GM21737 (cell line): Measurements from ENCODE around the gene SIGLEC10.
"Not testable (repeated sequence)": the region's sequence is repeated elsewhere in the genome, so short reads cannot be mapped to it uniquely, and the experiment has no call there.

ENCODE experiments used
- ATAC-seq: cut with Tn5 transposase; IDR thresholded peaks from one replicate; pipeline ENCODE4 v1.9.1; 2021; ENCODE audit warnings: mild to moderate bottlenecking, moderate library complexity; ENCODE audit not compliant: unreplicated experiment

The SIGLEC10 gene

GRCh38 chr19:51440052-51440451 is 22.6 kb upstream of the SIGLEC10 start:
- ATAC-seq, result no peak

DNA sequence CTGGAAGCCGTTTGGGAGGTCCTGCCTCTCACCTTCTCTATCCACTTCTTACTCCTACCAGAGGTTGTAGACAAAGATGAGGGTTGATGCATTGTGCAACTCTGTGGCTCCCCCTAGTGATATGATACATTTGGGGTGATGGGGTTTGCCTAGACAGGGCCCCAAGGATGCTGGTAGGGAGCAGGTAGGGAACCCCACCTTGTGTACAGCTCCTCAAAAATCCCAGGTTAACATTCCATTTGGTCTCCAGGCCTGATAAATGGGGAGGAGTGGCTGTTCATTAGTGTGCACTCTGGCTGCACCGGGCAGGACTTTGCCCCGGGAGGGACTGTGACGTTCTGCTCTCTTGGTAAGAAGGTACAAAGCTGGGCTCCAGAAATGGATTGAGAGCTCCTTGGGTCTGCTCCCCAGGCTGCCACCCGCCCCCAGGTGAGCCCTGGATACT is 21.6 kb upstream of the SIGLEC10 start:
- no peak for ATAC-seq

DNA sequence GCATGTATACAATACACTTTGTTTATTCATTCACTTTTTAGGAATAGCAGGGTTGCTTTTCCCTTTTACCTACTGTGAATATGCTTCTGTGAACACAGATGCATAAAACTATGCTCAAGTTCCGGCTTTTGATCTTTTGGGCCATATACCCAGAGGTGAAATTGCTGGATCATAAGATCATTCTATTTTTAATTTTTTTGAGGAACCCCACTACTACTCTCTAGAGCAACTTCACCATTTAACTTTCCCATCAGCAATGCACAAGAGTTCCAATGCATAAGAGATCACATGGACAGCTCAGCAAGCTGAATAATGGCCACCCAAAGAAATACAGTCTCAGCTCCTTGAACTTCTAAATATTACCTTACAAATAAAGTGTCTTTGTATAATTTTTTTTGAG is 17.0 kb upstream of the SIGLEC10 start:
- ATAC-seq, result no peak

GRCh38 chr19:51433043-51433442 is 15.6 kb upstream of the SIGLEC10 start:
- no peak for ATAC-seq

DNA sequence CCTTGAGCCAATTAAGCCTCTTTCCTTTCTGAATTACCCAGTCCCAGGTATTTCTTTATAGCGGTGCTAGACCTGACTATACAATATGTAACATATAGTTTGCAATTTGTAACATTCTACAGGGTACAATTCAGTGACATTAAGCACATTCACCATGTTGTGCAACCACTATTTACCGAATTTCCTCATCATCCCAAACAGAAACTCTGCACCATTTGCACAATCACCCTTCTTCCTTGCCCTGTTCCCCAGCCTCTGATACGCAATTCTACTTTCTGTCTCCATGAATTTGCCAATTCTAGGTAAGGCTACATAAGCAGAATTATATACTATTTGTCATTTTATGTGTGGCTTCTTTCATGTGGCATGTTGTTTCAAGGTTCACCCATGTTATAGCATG is 13.7 kb upstream of the SIGLEC10 start:
- no peak for ATAC-seq

- ATAC-seq, result no peak
Observed at GRCh38 chr19:51430221-51430620, 12.8 kb upstream of the SIGLEC10 start.

DNA sequence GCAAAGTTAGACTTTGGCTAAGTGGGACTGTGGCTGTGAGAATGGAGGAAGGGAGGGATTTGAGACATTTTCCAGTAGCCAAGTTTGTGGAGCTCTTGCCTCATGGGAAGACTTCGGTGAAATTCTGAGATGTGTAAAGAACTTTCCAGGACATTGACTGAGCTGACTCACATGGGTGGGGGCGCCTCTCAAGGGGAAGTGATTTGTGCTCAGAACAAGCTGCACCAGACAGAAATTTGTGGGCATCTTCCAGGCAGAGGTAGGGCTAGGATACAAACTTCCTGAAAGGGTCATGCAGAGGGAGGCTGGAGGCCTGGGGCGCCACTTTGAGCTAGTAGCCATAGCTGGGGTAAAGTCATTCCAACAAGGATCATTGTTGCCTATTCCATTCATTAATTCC is 9.8 kb upstream of the SIGLEC10 start:
- no peak for ATAC-seq

- no peak for ATAC-seq
Observed at GRCh38 chr19:51422053-51422448, 4.6 kb upstream of the SIGLEC10 start.

DNA sequence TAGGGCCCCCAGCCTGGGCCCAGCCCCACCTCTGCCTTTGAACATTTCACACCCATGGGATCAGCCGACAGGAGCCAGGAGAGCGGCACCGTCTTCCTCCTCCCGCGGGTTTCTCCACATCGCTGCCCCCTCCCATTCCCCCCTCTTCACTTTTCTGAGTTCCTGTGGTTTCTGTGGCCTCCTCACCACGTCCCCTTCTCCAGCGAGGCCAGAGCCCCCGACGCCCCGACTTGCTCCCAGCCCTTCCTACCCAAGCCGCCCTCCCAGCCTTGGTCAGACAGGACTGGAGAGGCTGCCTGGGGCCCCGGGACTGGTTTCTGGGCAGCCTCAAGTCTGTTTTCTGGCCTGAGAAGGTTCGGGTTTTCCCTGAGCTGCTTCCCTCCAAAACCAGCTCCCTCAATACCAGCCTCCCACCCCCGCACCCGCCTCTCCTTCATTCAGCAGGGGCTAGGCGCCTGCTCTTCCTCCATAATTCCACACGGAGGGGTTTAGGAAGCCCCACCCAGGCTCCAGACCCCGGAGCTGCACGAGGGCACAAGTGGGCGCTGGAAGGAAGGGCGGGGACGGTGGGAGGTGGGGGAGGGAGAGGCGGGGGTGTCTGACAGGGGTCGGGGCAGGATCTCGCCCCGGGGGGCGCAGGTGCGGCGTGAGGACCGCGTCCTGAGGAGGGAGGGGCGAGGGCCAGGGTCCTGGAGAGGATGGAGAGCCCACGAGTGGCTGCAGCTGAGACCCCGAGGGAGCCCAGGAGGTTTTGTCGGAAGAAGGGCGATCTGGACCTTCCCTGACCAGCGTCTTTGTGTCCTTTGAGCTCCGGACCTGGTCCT is 4.0 kb upstream of the SIGLEC10 start:
- ATAC-seq, result no peak

DNA sequence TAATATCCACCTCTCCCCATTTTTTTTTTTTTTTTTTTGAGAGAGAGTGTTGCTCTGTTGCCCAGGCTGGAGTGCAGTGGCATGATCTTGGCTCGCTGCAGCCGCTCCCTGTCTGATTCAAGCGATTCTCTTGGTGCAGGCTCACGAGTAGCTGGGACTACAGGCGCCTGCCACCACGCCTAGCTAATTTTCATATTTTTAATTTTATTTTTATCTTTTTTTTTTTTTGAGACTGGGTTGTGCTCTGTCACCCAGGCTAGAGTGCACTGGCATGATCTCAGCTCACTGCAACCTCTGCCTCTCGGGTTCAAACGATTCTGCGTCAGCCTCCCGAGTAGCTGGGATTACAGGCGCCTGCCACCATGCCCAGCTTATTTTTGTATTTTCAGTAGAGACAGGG is 3.1 kb upstream of the SIGLEC10 start:
- ATAC-seq, result not testable (repeated sequence)

GRCh38 chr19:51418707-51419106 is 1.3 kb upstream of the SIGLEC10 start:
- ATAC-seq, result no peak

GRCh38 chr19:51417810-51418157 is 342 bp upstream of the SIGLEC10 start:
- peak; percentile 31 for ATAC-seq

- not testable (repeated sequence) for ATAC-seq
Observed at GRCh38 chr19:51416422-51416821, 1.0 kb downstream of the SIGLEC10 start.

GRCh38 chr19:51415187-51415586 is 2.3 kb downstream of the SIGLEC10 start:
- no peak for ATAC-seq

- no peak for ATAC-seq
Observed at GRCh38 chr19:51410950-51411748, 6.3 kb downstream of the SIGLEC10 start.

DNA sequence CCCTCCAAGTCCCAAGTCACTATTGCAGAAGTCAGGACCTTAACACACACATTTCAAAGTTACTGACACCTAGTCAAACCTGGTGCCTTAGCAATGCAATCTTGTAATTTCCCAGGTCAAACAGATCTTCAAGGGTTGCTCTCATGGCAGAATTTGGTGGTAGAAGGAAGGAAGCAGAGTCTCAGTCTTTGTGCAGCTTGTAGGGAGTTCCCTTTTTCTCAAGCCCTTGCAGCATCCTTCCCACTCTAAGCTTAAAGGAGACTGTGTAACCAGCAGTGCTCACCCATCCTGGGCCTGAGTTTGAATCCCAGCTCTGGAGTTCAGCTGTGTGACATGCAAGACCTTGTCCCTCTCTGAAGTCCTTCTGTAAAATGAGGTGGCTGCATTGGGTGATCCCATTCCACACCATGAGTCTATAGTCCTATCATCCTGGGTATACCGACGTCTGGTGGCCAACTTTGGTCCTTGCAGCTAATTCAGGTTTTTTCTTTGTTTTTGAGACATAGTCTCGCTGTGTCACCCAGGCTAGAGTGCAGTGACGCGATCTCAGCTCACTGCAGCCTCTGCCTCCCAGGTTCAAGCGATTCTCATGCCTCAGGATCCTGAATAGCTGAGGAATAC is 9.8 kb downstream of the SIGLEC10 start:
- no peak for ATAC-seq

DNA sequence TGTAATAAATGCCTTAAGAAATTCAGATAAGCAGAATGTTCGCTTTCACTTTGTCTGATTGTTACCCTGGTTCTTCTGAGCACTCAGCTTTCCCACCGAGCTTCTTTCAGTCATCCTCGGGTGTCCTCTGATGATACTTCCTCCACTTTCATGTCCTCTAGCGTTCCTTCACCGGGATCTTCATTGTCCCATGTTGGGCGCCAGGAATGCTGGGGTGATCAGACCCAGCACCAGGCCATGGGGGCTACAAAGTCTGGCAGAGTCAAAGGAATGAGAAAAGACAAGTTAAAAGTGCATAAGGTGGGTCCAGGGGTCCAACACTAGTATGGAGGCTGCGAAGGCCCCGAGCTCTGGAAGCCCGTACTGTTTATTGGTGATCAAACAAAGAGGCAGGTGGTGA is 15.3 kb downstream of the SIGLEC10 start:
- no peak for ATAC-seq

DNA sequence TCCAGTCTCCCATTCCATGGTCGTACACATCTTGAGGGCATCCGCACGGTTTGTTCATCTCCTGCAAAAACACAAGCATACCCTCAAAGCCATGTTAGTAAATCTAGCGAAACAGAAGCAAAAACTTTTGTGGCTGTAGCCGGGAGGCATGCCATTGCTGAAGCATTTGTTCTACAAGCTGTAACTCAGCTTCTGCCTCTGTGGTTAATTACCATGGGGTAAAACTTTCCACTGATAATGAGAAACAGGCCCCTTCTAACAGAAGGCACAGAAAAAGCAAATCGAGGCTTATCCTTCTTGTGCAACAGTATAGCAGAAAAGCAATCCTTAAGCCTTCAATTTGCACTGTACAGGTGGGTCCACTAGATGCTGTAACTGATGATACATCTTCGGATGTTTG is 17.5 kb downstream of the SIGLEC10 start:
- not testable (repeated sequence) for ATAC-seq

DNA sequence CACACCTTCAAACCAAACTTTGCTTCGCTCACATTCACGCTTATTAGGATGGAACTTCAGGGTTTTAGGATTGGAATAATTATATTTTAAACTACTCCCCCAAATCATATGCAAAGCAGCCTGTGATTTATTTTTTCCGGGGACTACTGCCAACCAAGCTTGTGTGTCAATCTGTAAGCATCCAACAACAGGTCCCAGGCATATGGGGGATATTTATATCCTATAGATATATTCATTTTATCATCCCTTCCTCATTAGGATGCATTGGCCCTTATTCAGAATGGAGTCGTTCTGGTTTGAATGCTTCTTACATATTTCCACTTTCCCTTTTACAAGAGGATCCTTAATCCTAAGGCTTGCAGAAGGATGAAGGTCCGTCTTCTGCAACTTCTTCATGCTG is 18.2 kb downstream of the SIGLEC10 start:
- ATAC-seq, result no peak

- ATAC-seq, result no peak
Observed at GRCh38 chr19:51398096-51398704, 19.2 kb downstream of the SIGLEC10 start.

GRCh38 chr19:51397453-51397852 is 20.0 kb downstream of the SIGLEC10 start:
- not testable (repeated sequence) for ATAC-seq
